Measurements from ENCODE around the gene CCDC9B.

Gene CCDC9B

GRCh38 chr15:40286061-40286532, 54.6 kb downstream of the CCDC9B start:
- no peak for DNase-seq

- DNase-seq, result no peak
Measured at GRCh38 chr15:40285554-40286011, 55.2 kb downstream of the CCDC9B start.

GRCh38 chr15:40285151-40285550, 55.6 kb downstream of the CCDC9B start:
- no peak for DNase-seq

GRCh38 chr15:40283615-40284300, 57.0 kb downstream of the CCDC9B start:
- no peak for DNase-seq

GRCh38 chr15:40282869-40283614, 57.7 kb downstream of the CCDC9B start, which contains the start of gene ANKRD63:
Gene ANKRD63 (minus strand): TSS chr15:40283064. CDS start chr15:40282586, 478 bp downstream.
- no peak for DNase-seq

GRCh38 chr15:40282147-40282868, 58.4 kb downstream of the CCDC9B start:
- DNase-seq, result no peak

DNA sequence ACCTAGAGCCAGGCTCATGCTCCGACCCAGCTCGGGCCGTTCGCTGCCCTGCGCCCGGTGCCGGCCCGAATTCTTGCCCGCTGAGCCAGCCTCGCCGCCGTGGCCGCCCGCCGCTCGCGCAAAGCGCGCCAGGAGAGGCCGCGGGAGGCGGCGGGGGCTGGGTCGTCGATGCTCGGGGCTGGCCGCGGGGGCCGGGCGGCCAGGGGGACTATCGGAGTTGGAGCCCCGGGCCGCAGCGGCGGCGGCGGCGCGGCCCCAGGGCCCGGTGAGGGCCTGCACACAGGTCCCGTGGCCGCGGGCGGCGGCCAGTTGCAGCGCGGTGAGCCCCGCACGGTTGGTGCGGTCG, 59.0 kb downstream of the CCDC9B start:
- DNase-seq, result no peak

All from HCEC 1CT (cell line).